Right lobe of liver (tissue), 4 donors: ENCODE measurements around the gene GSS.

Experiments used
- POLR2A ChIP-seq: fragments of 450-650 bp; IDR thresholded peaks from one replicate; pipeline ENCODE4 v1.6.1; 2017; ENCODE audit warnings: antibody characterized with exemption, mild to moderate bottlenecking
- TF ChIP-seq, protein P1 (sequence below), 4 donors: fragments of 200-600 bp in 3 of 4; fragments of 450-650 bp in 1 of 4; IDR thresholded peaks; one replicate each; pipeline versions ENCODE4 v1.5.1 to v1.8.0; 2016 to 2022; ENCODE audit warnings: antibody characterized with exemption in 4 of 4, mild to moderate bottlenecking in 2 of 4
- donor health status: DM: no; HTN: no; CAD: no.
- donor health status: DM: no; HTN: no; CAD: no.
- donor health status: DM: no; HTN: yes; CAD: no.

DNA sequence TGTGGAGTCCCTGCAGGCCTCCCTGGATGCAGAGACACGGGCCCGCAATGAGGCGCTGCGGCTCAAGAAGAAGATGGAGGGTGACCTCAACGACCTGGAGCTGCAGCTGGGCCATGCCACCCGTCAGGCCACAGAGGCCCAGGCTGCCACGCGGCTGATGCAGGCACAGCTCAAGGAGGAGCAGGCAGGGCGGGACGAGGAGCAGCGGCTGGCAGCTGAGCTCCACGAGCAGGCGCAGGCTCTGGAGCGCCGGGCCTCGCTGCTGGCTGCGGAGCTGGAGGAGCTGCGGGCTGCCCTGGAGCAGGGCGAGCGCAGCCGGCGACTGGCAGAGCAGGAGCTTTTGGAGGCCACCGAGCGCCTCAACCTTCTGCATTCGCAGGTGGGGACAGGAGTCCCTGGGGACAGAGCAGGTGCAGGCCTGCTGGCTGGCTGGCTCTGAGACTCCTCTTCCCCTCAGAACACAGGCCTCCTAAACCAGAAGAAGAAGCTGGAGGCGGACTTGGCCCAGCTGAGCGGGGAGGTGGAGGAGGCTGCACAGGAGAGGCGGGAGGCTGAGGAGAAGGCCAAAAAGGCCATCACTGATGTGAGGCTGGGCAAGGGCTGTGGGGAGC, 44.8 kb upstream of the GSS start:
- TF ChIP-seq POLR2A, result no peak
- TF ChIP-seq, protein P1, sequence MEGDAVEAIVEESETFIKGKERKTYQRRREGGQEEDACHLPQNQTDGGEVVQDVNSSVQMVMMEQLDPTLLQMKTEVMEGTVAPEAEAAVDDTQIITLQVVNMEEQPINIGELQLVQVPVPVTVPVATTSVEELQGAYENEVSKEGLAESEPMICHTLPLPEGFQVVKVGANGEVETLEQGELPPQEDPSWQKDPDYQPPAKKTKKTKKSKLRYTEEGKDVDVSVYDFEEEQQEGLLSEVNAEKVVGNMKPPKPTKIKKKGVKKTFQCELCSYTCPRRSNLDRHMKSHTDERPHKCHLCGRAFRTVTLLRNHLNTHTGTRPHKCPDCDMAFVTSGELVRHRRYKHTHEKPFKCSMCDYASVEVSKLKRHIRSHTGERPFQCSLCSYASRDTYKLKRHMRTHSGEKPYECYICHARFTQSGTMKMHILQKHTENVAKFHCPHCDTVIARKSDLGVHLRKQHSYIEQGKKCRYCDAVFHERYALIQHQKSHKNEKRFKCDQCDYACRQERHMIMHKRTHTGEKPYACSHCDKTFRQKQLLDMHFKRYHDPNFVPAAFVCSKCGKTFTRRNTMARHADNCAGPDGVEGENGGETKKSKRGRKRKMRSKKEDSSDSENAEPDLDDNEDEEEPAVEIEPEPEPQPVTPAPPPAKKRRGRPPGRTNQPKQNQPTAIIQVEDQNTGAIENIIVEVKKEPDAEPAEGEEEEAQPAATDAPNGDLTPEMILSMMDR (IDR thresholded peaks at IDR 0.05), result no peak
